Esophagus squamous epithelium (tissue), 4 donors: Measurements from ENCODE around the gene ANKS1B.

ENCODE experiments used
- POLR2A ChIP-seq, 4 donors: fragments of 450-650 bp; IDR thresholded peaks; one replicate each; pipeline ENCODE4 v1.6.1; 2017; ENCODE audit warnings: antibody characterized with exemption in 4 of 4, mild to moderate bottlenecking in 4 of 4, moderate library complexity in 3 of 4
- TF ChIP-seq, protein P1 (sequence below), 6 experiments: fragments of 450-650 bp in 4 of 6; fragments of 200-600 bp in 2 of 6; sonication (generic) in 2 of 6; IDR thresholded peaks; one replicate each; pipeline ENCODE4 v1.5.1; 2016 to 2019; ENCODE audit warnings: antibody characterized with exemption in 6 of 6, mild to moderate bottlenecking in 4 of 6, moderate library complexity in 4 of 6

DNA sequence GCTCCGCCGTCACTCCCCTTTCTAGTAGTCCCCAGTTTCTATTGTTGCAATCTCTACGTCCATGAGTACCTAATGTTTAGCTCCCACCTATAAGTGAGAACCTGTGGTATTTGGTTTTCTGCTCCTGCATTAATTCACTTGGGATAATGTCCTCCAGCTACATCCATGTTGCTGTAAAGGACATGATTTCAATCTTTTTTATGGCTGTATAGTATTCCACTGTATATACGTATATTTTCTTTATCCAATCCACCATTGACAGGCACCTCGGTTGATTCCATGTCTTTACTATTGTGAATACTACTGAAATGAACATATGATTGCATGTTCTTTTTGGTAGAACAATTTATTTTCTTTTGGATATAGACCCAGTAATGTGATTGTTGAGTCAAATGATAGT lies 114.7 kb downstream of the ANKS1B start:
- TF ChIP-seq, protein P1, sequence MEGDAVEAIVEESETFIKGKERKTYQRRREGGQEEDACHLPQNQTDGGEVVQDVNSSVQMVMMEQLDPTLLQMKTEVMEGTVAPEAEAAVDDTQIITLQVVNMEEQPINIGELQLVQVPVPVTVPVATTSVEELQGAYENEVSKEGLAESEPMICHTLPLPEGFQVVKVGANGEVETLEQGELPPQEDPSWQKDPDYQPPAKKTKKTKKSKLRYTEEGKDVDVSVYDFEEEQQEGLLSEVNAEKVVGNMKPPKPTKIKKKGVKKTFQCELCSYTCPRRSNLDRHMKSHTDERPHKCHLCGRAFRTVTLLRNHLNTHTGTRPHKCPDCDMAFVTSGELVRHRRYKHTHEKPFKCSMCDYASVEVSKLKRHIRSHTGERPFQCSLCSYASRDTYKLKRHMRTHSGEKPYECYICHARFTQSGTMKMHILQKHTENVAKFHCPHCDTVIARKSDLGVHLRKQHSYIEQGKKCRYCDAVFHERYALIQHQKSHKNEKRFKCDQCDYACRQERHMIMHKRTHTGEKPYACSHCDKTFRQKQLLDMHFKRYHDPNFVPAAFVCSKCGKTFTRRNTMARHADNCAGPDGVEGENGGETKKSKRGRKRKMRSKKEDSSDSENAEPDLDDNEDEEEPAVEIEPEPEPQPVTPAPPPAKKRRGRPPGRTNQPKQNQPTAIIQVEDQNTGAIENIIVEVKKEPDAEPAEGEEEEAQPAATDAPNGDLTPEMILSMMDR (IDR thresholded peaks at IDR 0.05) = no peak
- no peak for TF ChIP-seq POLR2A (IDR thresholded peaks at IDR 0.05)
